Cardiac fibroblast (primary cell): Measurements from ENCODE around the gene ATG4B.
"Not testable (repeated sequence)": the region's sequence is repeated elsewhere in the genome, so short reads cannot be mapped to it uniquely, and the experiment has no call there.

Experiments used
- DNase-seq, 2 donors: peaks; one replicate each; pipeline versions ENCODE4 v3.0.0 to v3.0.0-alpha.2; 2010; ENCODE audit warnings: low read depth in 2 of 2
- H3K4me3 ChIP-seq, 2 donors: replicated peaks in 1 of 2; 1 replicate in 1 of 2; 2 replicates in 1 of 2; pipeline ENCODE4 v1.5.1; 2011; ENCODE audit warnings: low read depth in 2 of 2, low read length in 2 of 2, mild to moderate bottlenecking in 2 of 2, moderate library complexity in 1 of 2
- TF ChIP-seq, protein P1 (sequence below): IDR thresholded peaks from one replicate; pipeline ENCODE4 v1.5.1; 2011; ENCODE audit warnings: low read depth, mild to moderate bottlenecking, low read length, inconsistent platforms

The ATG4B gene

DNA sequence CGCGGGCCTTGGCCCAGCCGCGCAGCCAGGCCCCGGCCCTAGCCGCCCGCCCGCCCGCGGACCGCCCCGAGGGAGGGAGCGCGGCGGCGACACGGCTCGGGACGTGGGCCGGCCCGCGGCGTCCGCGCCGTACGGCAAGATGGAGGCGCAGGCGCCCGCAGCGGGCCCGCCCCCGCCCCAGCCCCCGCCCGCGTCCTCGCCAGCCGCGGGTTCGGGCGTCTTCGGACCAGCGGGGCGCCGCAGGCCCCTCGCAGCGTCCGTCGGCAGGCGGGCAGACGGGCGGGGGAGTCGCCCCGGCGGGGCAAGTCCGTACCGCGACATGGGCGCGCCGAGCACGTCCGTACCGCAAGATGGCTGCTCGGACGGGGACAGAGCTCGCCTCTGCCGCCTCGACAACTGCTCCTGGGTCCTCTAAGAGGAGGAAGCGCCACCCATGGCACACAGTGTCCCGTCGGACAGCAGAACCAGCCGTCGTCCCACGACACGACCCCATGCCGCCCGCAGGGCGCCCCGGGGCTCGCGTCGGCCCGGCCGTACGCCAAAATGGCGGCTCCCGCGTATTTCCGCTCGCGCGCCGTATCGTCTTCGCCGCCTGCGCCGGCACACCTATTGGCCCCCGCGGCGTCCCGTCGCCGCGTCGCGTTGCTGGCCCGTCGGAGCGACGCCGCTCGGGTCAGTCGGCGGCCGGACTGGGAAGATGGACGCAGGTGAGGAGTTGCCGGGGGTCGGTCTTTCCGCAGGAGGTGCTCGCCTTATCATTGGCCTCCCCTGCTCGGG, at the start of gene ATG4B, which contains the start of gene THAP4:
ATG4B (plus strand) TSS at position 676 of the 777 bp plus-strand sequence; CDS start at position 698, 22 bp downstream.
THAP4 (minus strand) TSS at position 141 of the 777 bp plus-strand sequence. CDS start 141 bp downstream, outside the sequence.
- DNase-seq: peak; percentile 87 to 90
- TF ChIP-seq, protein P1, sequence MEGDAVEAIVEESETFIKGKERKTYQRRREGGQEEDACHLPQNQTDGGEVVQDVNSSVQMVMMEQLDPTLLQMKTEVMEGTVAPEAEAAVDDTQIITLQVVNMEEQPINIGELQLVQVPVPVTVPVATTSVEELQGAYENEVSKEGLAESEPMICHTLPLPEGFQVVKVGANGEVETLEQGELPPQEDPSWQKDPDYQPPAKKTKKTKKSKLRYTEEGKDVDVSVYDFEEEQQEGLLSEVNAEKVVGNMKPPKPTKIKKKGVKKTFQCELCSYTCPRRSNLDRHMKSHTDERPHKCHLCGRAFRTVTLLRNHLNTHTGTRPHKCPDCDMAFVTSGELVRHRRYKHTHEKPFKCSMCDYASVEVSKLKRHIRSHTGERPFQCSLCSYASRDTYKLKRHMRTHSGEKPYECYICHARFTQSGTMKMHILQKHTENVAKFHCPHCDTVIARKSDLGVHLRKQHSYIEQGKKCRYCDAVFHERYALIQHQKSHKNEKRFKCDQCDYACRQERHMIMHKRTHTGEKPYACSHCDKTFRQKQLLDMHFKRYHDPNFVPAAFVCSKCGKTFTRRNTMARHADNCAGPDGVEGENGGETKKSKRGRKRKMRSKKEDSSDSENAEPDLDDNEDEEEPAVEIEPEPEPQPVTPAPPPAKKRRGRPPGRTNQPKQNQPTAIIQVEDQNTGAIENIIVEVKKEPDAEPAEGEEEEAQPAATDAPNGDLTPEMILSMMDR: no peak
- peak within 1 kb of the TSS; percentile 77 to 87 for H3K4me3 ChIP-seq

DNA sequence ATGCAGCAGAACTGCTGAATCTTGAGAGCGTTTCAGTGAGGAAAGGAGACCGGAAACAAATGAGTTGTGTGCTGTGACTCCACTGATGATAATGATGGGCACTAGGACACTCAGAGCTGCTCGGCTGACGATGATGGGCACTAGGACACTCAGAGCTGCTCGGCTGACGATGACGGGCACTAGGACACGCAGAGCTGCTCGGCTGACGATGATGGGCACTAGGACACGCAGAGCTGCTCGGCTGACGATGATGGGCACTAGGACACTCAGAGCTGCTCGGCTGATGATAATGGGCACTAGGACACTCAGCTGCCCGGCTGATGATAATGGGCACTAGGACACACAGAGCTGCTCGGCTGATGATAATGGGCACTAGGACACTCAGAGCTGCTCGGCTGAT, 47.6 kb upstream of the ATG4B start:
- DNase-seq, H3K4me3 ChIP-seq: not testable (repeated sequence)

- H3K4me3 ChIP-seq, DNase-seq: not testable (repeated sequence)
Measured at GRCh38 chr2:241590496-241591455, 46.7 kb upstream of the ATG4B start.

DNA sequence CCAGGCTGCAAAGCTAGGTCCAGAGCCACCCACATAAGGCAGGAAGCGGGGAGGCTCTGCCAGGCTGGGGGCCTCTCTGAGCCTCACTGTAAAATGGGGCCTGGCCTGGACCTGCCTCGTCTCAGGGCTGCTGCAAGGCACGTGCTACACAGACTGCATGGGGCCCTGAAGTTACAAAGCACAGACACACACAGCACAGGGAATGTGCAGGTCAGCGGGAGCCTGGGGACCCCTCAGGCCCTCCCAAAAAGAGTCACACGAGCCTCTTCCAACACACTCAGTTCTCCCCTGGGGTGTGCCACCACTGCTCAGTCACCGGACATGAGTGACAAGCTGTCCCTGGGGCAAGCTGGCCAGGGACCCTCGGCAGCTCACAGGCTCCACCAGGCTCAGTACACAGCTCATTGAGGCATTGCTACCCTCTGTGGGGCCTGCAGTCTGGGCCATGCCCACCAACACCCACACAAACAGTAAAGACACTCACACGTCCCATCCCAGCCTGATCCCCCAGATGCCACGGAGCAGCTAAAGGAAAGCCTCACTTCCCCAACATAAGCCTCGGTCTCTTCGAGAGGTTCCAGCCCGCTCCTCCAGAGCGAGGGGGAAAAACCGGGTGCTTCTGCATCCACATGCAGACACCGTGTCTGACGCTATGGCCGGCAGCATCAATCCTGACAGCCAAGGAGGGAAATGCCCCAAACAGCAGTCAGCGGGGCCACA, 45.2 kb upstream of the ATG4B start:
- no peak overlapping the region for H3K4me3 ChIP-seq
- no peak for DNase-seq
- TF ChIP-seq, protein P1: no peak

DNA sequence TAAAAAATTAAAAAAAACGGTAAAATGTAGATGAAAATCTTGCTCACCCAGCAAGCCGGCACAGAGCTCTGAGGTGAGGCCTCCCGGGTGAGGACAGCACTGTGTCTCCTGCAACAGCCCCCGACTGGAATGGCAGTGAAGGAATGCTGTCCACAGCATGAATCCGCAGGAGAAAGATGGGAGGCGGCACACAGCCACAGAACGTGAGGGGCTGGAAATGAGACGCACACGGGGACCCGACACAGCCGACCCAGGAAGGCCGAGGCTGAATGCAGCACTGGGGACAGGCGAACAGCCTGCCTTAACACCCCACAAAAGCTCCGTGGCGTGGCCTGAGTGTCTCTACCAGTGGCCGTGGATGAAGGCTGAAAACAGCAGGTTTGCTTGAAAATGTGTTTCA, 44.2 kb upstream of the ATG4B start:
- TF ChIP-seq, protein P1: no peak
- no peak overlapping the region for H3K4me3 ChIP-seq
- DNase-seq: no peak

GRCh38 chr2:241595600-241596140, 41.8 kb upstream of the ATG4B start:
- TF ChIP-seq, protein P1: peak; percentile 25
- no peak for DNase-seq
- no peak overlapping the region for H3K4me3 ChIP-seq

- TF ChIP-seq, protein P1: no peak
- DNase-seq: no peak
- H3K4me3 ChIP-seq: no peak overlapping the region
Measured at GRCh38 chr2:241597561-241597960, 39.9 kb upstream of the ATG4B start.
